ENCODE measurements around the gene UPP1.

Gene UPP1

DNA sequence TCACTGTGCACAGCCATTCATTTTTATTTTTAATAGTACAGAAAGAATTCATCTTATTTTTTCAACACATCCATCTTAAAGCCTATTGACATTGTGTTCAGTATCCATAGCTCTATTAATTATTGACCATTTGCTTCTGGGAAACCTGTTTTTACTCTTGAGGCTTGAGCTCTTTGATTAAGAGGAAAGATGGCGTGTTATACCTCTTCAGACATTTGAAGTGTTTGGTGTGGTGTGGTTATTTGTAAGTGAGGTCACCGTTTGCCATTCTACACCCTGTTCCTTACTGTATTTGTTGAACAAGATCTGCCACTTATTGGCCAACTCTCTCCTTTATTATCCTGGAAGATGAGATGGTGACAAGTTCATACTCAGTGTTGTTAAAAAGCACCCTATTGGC lies 35.3 kb upstream of the UPP1 start:
- DNase-seq (ENCODE audit: low read depth) = no peak
- no peak overlapping the region for H3K4me3 ChIP-seq (ENCODE audit: low read depth, low read length)
- TF ChIP-seq, protein P1, sequence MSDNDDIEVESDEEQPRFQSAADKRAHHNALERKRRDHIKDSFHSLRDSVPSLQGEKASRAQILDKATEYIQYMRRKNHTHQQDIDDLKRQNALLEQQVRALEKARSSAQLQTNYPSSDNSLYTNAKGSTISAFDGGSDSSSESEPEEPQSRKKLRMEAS (IDR thresholded peaks at IDR 0.05; ENCODE audit: low read depth, low read length) = no peak
- TF ChIP-seq MYC (IDR thresholded peaks at IDR 0.05; ENCODE audit: low read depth, low read length) = no peak
- TF ChIP-seq, protein P2, sequence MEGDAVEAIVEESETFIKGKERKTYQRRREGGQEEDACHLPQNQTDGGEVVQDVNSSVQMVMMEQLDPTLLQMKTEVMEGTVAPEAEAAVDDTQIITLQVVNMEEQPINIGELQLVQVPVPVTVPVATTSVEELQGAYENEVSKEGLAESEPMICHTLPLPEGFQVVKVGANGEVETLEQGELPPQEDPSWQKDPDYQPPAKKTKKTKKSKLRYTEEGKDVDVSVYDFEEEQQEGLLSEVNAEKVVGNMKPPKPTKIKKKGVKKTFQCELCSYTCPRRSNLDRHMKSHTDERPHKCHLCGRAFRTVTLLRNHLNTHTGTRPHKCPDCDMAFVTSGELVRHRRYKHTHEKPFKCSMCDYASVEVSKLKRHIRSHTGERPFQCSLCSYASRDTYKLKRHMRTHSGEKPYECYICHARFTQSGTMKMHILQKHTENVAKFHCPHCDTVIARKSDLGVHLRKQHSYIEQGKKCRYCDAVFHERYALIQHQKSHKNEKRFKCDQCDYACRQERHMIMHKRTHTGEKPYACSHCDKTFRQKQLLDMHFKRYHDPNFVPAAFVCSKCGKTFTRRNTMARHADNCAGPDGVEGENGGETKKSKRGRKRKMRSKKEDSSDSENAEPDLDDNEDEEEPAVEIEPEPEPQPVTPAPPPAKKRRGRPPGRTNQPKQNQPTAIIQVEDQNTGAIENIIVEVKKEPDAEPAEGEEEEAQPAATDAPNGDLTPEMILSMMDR (IDR thresholded peaks at IDR 0.05; ENCODE audit: low read depth, low read length) = no peak
- TF ChIP-seq POLR2A (IDR thresholded peaks at IDR 0.05; ENCODE audit: extremely low read depth, insufficient read length) = no peak

DNA sequence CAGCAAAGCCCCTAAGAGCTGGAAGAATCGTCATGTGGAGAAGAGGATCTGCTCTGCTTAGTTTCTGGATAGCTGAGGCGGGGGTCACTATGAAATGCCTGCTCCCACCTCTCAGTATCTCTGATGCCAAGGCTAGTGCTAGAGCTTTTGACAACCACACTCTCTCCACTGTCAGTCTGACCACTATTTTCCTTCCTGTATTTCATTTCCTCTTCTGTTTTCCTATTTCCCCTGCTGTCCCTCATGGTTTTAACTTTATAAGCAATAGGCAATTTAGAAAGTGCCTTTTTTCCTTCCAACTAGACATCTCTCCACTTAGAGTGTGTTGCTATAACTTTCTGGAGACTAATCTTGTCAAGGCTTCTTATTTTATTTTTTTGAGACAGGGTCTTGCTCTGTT lies 30.1 kb upstream of the UPP1 start:
- DNase-seq (ENCODE audit: low read depth) = no peak
- TF ChIP-seq, protein P1 (IDR thresholded peaks at IDR 0.05; ENCODE audit: low read depth, low read length) = no peak
- TF ChIP-seq MYC (IDR thresholded peaks at IDR 0.05; ENCODE audit: low read depth, low read length) (no peak), POLR2A (IDR thresholded peaks at IDR 0.05; ENCODE audit: extremely low read depth, insufficient read length) (no peak)
- TF ChIP-seq, protein P2 (IDR thresholded peaks at IDR 0.05; ENCODE audit: low read depth, low read length) = no peak
- H3K4me3 ChIP-seq (ENCODE audit: low read depth, low read length) = no peak overlapping the region

DNA sequence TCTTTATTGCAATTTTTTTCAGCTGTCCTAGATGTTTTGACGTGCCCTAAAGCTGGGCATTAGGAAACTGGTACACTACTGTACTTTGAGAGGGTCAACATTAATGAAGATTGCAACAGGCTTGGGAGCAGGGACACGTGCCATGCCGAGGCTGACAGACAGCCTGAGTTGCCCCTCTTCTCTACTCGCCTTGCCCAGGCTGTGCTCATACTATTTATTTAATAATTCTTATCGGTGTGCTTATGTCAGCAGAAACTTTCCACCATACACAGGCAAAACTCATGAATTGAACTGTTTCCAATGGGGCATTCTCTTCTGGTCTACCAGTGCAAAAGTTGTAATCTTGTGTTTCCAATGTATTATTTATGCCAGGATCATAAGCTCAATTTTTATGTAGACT lies 29.4 kb upstream of the UPP1 start:
- H3K4me3 ChIP-seq (ENCODE audit: low read depth, low read length) = no peak overlapping the region
- DNase-seq (ENCODE audit: low read depth) = no peak
- TF ChIP-seq, protein P1 (IDR thresholded peaks at IDR 0.05; ENCODE audit: low read depth, low read length) = no peak
- TF ChIP-seq, protein P2 (IDR thresholded peaks at IDR 0.05; ENCODE audit: low read depth, low read length) = no peak
- TF ChIP-seq POLR2A (IDR thresholded peaks at IDR 0.05; ENCODE audit: extremely low read depth, insufficient read length) (no peak), MYC (IDR thresholded peaks at IDR 0.05; ENCODE audit: low read depth, low read length) (no peak)

DNA sequence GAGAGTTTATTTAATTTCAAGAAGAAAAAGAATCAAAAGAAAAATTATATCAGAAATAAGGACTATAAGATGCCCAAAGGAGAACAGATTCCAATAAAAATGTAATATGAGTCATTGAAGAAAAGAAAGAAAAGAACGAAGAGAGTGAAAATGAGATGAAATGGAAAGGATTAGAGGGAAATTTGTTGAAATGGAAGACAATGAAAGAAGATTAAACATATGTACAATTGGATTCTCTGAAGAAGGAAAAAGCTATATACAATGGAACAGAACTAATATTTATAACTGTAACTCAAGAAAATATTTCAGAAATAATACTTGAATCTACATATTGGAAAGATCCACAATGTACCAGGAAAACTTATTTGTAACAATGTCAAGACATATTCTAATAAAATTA lies 25.1 kb upstream of the UPP1 start:
- no peak overlapping the region for H3K4me3 ChIP-seq (ENCODE audit: low read depth, low read length)
- DNase-seq (ENCODE audit: low read depth) = no peak
- TF ChIP-seq, protein P2 (IDR thresholded peaks at IDR 0.05; ENCODE audit: low read depth, low read length) = no peak
- TF ChIP-seq, protein P1 (IDR thresholded peaks at IDR 0.05; ENCODE audit: low read depth, low read length) = no peak
- TF ChIP-seq MYC (IDR thresholded peaks at IDR 0.05; ENCODE audit: low read depth, low read length) (no peak), POLR2A (IDR thresholded peaks at IDR 0.05; ENCODE audit: extremely low read depth, insufficient read length) (no peak)

DNA sequence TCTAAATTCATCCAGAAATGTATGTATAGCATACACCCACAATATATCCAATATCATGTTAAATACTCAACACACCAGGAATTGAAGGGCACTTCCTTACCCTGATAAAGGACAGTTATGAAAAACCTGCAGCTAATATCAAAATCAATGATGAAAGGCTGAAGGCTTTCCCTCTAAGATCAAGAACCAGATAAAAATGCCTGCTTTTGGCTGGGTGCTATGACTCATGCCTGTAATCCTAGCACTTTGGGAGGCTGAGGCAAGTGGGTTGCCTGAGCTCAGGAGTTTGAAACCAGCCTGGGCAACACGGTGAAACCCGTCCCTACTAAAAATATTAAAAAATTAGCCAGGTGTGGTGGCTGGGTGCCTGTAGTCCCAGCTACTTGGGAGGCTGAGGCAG lies 21.6 kb upstream of the UPP1 start:
- DNase-seq (ENCODE audit: low read depth) = no peak
- no peak overlapping the region for H3K4me3 ChIP-seq (ENCODE audit: low read depth, low read length)
- no peak for TF ChIP-seq POLR2A (IDR thresholded peaks at IDR 0.05; ENCODE audit: extremely low read depth, insufficient read length)
- TF ChIP-seq, protein P2 (IDR thresholded peaks at IDR 0.05; ENCODE audit: low read depth, low read length) = no peak
- TF ChIP-seq, protein P1 (IDR thresholded peaks at IDR 0.05; ENCODE audit: low read depth, low read length) = no peak
- no peak for TF ChIP-seq MYC (IDR thresholded peaks at IDR 0.05; ENCODE audit: low read depth, low read length)

All from NB4 (cell line).